NCI-H1694 (cell line): Measurements from ENCODE around the gene PTH1R.

Experiments used
- DNase-seq: peaks from one replicate; lab custom pipeline; 2025; lab: John Stamatoyannopoulos, UW

Gene PTH1R

GRCh38 chr3:46947981-46948791, 70.7 kb downstream of the PTH1R start:
- DNase-seq, result no peak

GRCh38 chr3:46948830-46949671, 71.5 kb downstream of the PTH1R start:
- DNase-seq, result no peak

DNA sequence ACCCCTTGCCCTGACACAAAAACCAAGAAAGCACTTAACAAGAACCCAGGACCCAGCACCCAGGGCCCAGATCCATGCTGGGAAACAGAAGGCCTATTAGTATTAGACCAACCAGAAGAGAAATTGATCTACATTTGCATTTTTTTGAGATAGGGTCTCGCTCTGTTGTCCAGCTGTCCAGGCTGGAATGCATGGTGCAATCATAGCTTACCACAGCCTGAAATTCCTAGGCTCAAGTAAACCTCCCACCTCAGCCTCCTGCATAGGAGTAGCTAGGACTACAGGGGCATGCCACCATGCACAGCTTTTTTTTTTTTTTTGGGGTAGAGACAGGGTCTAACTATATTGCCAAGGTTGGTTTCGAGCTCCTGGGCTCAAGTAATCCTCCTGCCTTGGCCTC, 72.7 kb downstream of the PTH1R start:
- no peak for DNase-seq

DNA sequence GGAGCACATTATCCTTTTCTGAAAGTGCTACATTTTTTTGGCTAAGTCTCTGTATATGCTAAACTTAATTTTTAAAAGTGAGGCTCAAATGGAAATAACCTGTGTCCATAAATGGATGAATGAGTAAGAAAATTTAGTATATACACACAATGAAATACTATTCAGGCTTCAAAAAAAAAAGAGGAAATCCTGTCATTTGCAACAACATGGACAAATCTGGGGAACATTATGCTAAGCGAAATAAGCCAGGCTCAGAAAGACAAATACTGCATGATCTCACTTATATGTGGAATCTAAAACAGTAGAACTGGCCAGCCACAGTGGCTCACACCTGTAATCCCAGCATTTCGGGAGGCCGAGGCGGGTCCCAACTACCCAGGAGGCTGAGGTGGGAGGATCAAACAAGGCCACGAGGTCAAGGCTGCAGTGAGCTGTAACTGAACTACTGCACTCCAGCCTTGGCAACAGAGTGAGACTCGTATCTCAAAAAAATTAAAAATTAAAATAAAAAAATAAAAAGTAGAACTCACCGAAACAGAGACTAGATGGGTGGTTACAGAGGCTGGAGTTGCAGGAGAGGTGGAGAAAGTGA, 73.2 kb downstream of the PTH1R start:
- DNase-seq, result no peak

GRCh38 chr3:46952813-46953212, 75.3 kb downstream of the PTH1R start:
- DNase-seq, result no peak
